ENCODE results near the gene AGAP1. TPM values are rescaled to one million over a fixed set of nuclear protein-coding genes. Genes with fewer than 3 reads are reported as not detected.

AGAP1 gene
- total RNA-seq, 1 donor from 2014 or later: 6.5 TPM

- DNase-seq (ENCODE audit: low read depth, low spot score): no peak
Observed at GRCh38 chr2:235530735-235531134, 36.9 kb downstream of the AGAP1 start.

GRCh38 chr2:235532307-235532706, 38.5 kb downstream of the AGAP1 start:
- no peak for DNase-seq (ENCODE audit: low read depth, low spot score)

GRCh38 chr2:235533198-235533597, 39.4 kb downstream of the AGAP1 start:
- DNase-seq (ENCODE audit: low read depth, low spot score): no peak

DNA sequence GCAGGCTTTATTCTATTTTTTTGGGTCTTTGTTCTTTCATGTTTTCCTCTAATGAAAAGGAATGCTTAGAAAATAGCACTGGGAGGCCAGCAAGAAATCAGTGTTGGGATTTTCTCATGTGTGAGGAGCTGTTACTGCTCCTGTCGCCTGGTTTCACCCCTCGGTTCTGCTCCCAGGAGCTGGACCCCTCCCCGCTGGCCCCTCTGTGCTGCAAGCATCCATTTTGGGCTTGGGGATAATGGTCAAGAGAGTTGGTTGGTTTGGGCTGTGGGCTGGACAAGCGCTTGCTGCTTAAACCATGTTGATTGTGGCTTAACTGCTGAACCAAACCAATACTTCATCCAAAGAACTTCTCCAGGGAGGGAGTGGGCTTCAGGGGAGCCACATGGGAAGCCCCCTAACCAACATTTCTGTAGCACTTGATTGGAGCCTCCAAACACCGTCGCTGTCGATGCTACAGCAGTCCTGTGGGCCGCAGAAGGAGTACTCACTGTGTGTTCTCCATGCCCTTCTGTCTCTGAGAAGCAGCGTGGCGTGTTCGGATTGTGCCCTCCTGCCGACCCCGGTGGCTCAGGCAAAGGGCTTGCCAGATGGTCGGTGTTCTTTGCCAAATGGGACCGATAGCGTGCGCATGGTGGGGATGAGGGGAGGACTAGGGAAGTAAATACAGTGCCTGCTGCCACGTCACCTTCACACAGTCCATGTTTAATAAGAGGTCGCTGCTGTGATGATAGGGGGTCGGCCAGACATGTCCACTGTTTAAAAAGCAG, 40.0 kb downstream of the AGAP1 start:
- DNase-seq (ENCODE audit: low read depth, low spot score): no peak

DNA sequence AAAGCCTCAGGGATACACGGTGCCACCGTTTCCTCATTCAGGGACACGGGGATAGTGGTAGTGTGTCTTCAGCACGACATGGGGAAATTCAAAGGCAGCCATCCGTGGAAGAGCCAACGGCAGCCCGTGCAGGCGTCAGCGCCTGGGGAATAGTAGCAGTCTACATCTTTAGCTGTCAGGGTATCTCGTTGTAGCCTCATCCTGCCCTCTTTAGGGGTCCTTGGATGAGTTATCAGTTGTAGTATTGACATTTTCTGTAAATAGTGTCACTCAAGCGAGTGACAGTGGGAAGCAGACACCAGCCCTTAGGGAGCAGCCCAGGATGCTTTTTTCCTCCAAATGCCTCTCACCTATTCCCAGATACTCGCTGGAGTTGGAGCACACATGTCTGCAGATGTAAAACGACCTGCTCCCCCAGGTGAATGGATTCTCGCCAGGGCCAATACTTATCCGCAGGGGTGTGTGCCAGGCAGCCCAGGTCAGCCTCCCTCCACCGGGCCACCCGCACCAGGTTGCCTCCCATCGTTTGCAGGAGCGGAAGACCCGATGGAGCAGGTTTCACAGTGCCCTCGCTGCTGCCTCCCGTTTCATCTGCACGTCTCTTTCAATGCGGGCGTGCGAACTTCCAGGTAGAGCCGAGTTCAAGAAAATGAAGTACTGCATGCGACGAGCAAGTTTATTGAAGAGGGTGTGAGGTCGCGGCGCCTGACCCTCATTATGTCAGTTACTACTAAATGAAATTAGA, 41.0 kb downstream of the AGAP1 start:
- DNase-seq (ENCODE audit: low read depth, low spot score): no peak

- DNase-seq (ENCODE audit: low read depth, low spot score): no peak
Observed at GRCh38 chr2:235535423-235536130, 41.7 kb downstream of the AGAP1 start.

GRCh38 chr2:235536711-235537110, 42.9 kb downstream of the AGAP1 start:
- no peak for DNase-seq (ENCODE audit: low read depth, low spot score)

GRCh38 chr2:235537186-235537585, 43.3 kb downstream of the AGAP1 start:
- no peak for DNase-seq (ENCODE audit: low read depth, low spot score)

DNA sequence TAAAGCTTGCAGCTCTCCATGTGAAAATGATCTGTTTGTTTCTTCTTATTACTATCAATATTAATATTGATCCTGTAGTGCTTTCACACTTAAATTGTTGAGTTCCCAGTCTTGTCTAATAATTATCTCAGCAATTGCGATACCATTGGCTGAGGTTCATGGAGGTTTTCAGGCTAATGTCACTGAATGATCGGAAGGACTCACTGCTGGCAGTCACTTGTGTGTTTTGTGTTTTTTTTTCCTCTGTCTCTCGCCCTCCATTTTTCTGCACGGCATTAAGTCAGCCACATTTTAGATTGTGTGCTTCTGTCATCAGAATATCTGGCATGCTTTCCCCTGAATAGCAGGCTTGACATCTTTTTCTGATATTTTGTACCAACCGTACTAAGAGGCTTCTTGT, 43.7 kb downstream of the AGAP1 start:
- no peak for DNase-seq (ENCODE audit: low read depth, low spot score)

DNA sequence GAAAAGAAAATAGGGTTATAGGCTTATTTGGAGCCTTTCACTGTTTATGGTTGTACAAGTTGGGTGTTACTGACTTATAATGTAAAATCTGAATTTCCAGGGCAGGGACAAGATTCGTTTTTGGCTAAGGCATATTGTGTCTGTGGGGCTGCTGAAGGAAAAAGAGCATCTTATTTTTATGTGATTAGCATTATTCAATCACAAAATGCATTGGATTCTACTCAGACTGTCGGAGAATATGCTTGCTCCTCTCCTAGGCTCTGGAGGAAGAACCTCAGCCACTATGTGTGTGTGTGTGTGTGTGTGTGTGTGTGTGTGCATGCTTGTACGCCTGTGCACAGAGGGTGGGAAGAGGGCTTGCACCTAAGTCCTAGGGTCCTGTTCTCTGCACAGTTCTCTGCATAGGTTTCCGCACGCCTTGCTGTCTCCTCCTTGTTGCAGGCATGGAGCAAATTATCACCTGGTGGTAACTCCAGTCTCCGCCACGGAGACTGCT, 44.3 kb downstream of the AGAP1 start:
- DNase-seq (ENCODE audit: low read depth, low spot score): no peak

- no peak for DNase-seq (ENCODE audit: low read depth, low spot score)
Observed at GRCh38 chr2:235538981-235539380, 45.1 kb downstream of the AGAP1 start.

DNA sequence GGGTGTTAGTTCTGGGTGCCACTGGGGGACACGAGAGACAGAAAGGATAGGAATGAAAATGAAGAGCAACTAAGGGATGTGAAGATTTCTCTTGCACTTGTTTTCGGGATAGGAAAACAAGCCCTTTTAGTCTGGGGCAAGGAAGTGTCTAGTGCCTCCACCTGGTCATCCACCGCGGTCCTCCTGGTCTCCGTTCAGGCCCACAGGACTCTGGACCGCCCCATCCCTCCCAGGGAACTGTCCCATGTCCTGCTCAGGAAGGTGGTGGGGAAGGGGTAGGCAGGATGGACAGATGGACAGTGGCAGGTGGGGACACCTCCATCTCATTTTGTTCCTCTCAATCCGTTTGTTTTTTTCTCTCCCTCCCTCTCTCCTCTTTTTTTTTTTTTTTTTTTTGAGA, 45.9 kb downstream of the AGAP1 start:
- no peak for DNase-seq (ENCODE audit: low read depth, low spot score)

GRCh38 chr2:235541016-235541415, 47.2 kb downstream of the AGAP1 start:
- DNase-seq (ENCODE audit: low read depth, low spot score): no peak

GRCh38 chr2:235541838-235542549, 48.2 kb downstream of the AGAP1 start:
- DNase-seq (ENCODE audit: low read depth, low spot score): no peak

DNA sequence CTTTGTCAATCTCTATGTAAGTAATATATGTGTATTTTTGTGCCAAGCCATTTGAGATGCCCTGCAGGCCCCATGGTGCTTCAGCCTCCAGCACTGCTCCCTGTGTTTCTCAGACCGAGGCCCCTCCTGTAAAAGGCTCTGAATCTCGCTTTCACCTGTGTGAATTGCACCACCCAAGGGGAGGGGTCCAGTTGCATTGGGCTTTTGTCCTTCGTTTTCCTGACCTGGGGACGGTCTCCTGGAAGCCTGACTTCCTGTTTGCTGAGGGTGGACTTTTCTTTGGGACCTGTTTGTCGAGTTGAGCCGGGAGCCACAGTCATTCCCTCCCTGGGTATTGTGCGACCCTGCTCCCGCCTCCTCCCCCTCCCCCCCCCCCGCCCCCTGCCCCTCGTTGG, 48.9 kb downstream of the AGAP1 start:
- DNase-seq (ENCODE audit: low read depth, low spot score): no peak

GRCh38 chr2:235543128-235543750, 49.4 kb downstream of the AGAP1 start:
- DNase-seq (ENCODE audit: low read depth, low spot score): no peak

DNA sequence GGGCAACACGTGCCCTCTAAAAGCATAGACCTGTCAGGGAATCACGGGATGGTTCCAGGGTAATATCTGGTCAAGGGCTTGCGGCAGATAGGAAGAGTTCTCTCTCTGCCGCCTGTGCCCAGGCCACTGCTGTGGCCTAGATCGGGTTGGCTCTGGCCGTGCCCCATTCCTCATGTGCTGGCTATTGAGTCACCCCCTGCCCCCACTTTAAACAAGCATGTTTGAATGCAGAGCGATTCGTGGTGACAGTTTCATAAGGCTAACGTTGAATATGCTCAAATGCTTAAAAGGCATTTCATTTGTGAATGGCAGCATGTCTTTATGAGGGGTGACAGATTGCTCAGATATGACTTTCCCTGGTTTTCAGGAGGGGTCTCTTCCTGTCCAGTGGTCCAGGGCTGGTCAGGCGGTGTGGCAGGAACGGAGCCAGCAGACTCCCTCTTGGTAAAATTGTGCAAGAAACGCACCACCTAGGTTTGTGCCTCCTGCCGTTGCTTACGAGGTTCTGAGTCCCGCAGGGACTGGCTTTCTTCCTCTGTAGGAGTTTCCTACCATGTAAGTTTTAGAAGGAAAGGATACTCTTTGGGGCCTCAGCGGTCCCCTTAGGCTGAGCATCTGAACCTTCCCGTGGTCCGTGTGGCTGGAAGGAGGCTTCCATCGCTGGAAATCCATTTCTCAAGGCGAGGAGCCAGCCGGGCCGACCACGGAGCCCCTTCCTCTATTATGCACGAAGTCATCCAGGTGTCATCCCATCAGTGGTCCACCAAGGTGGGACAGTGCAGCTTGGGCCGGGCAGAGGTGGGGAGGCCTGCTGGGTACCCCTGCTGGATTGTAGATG, 50.2 kb downstream of the AGAP1 start:
- DNase-seq (ENCODE audit: low read depth, low spot score): no peak

- DNase-seq (ENCODE audit: low read depth, low spot score): no peak
Observed at GRCh38 chr2:235544689-235544969, 50.8 kb downstream of the AGAP1 start.

- no peak for DNase-seq (ENCODE audit: low read depth, low spot score)
Observed at GRCh38 chr2:235545339-235546150, 51.7 kb downstream of the AGAP1 start.

GRCh38 chr2:235546151-235546435, 52.2 kb downstream of the AGAP1 start:
- no peak for DNase-seq (ENCODE audit: low read depth, low spot score)
